Endothelial cell of umbilical vein (primary cell): ENCODE measurements around the gene LOXL1. TPM values are rescaled to one million over a fixed set of nuclear protein-coding genes. Genes with fewer than 3 reads are reported as not detected.

Experiments
- BruUV-seq: library from RNA; stranded (reverse); fragments of 400-500 nt; replicated peaks from 2 replicates; lab custom pipeline; 2021; lab: Mats Ljungman, UMichigan
- CTCF ChIA-PET: fragments of 300-600, 350-600 bp; sonication (Branson Sonifier 250); formaldehyde crosslinking; loops from one replicate; lab custom pipeline; 2021; ENCODE audit warnings: antibody characterized with exemption, inconsistent platforms; lab: Charles Lee
- POLR2A ChIA-PET: fragments of 300-600, 350-600 bp; sonication (Branson Sonifier 250); formaldehyde crosslinking; loops from one replicate; lab custom pipeline; 2021; ENCODE audit warnings: antibody characterized with exemption, inconsistent platforms; lab: Charles Lee
- DNase-seq: peaks from one replicate; pipeline ENCODE4 v3.0.0-alpha.2; 2011; ENCODE audit warnings: low read depth, low spot score
- FAIRE-seq: peaks from 2 replicates; lab custom pipeline; 2011; peaks lifted over from hg19 to GRCh38; lab: Jason Lieb, UNC
- H2AFZ ChIP-seq: 2 replicates; pipeline ENCODE4 v1.6.0; 2012; ENCODE audit warnings: low read depth, low read length, control low read depth, inconsistent platforms
- H3K27ac ChIP-seq: 2 replicates; pipeline ENCODE4 v1.5.1; 2011; ENCODE audit warnings: low read depth, mild to moderate bottlenecking, control low read depth, low read length, moderate library complexity; ENCODE audit not compliant: insufficient read depth
- H3K27me3 ChIP-seq, 2 experiments: 2 replicates each; pipeline versions ENCODE4 v1.6.0 to v1.6.1; 2011; ENCODE audit warnings: low read length in 2 of 2, mixed read lengths in 1 of 2; ENCODE audit not compliant: control insufficient read depth in 2 of 2, insufficient read depth in 2 of 2
- H3K36me3 ChIP-seq, 2 experiments: 2 replicates in 1 of 2; 3 replicates in 1 of 2; pipeline ENCODE4 v1.5.1; 2011; ENCODE audit warnings: low read length in 2 of 2, mild to moderate bottlenecking in 1 of 2, moderate library complexity in 1 of 2; ENCODE audit not compliant: control insufficient read depth in 2 of 2, insufficient read depth in 2 of 2; ENCODE audit errors: extremely low read depth in 1 of 2
- H3K4me1 ChIP-seq: 3 replicates; pipeline ENCODE4 v1.5.1; 2011; ENCODE audit warnings: mild to moderate bottlenecking, low read length; ENCODE audit not compliant: control insufficient read depth, insufficient read depth; ENCODE audit errors: extremely low read depth
- H3K4me2 ChIP-seq: 2 replicates; pipeline ENCODE4 v1.6.1; 2011; ENCODE audit warnings: low read length, control low read depth, mixed read lengths; ENCODE audit not compliant: insufficient read depth
- H3K4me3 ChIP-seq, 3 experiments: fragments of 200-600 bp in 1 of 3; sonication (generic), shearing (Covaris generic) in 1 of 3; replicated peaks in 1 of 3; 2 replicates each; pipeline ENCODE4 v1.5.1; 2011 to 2016; ENCODE audit warnings: control low read depth in 3 of 3, low read length in 3 of 3, mild to moderate bottlenecking in 2 of 3, inconsistent platforms in 1 of 3, low read depth in 1 of 3, moderate library complexity in 1 of 3; ENCODE audit not compliant: insufficient read depth in 1 of 3
- H3K79me2 ChIP-seq: 2 replicates; pipeline ENCODE4 v1.6.0; 2012; ENCODE audit warnings: low read length, inconsistent platforms; ENCODE audit not compliant: control insufficient read depth, insufficient read depth
- H3K9ac ChIP-seq: replicated peaks from 2 replicates; pipeline ENCODE3; 2011; ENCODE audit warnings: low read length, control low read depth; ENCODE audit not compliant: insufficient read depth; ENCODE audit errors: extremely low read depth
- H3K9me1 ChIP-seq: replicated peaks from 3 replicates; pipeline ENCODE4 v1.6.0; 2011; ENCODE audit warnings: mild to moderate bottlenecking, low read length; ENCODE audit not compliant: control insufficient read depth, insufficient read depth; ENCODE audit errors: extremely low read depth
- H3K9me3 ChIP-seq: replicated peaks from 2 replicates; pipeline ENCODE4 v1.5.1; 2012; ENCODE audit warnings: low read length, inconsistent platforms; ENCODE audit not compliant: control insufficient read depth, insufficient read depth
- H4K20me1 ChIP-seq: replicated peaks from 2 replicates; pipeline ENCODE3; 2011; ENCODE audit warnings: mild to moderate bottlenecking, low read length; ENCODE audit not compliant: control insufficient read depth, insufficient read depth; ENCODE audit errors: extremely low read depth
- CTCF ChIP-seq, 2 donors: IDR thresholded peaks; 1 replicate in 1 of 2; 2 replicates in 1 of 2; pipeline ENCODE4 v1.5.1; 2011; ENCODE audit warnings: low read length in 2 of 2, mild to moderate bottlenecking in 2 of 2, moderate library complexity in 2 of 2, control low read depth in 1 of 2, inconsistent platforms in 1 of 2, low read depth in 1 of 2; ENCODE audit not compliant: insufficient read depth in 1 of 2; ENCODE audit errors: extremely low read depth in 1 of 2
- EZH2 ChIP-seq: IDR thresholded peaks from 2 replicates; pipeline ENCODE4 v1.6.1; 2012; ENCODE audit warnings: borderline replicate concordance, low read depth, mild to moderate bottlenecking, moderate library complexity, low read length, inconsistent platforms; ENCODE audit not compliant: severe bottlenecking
- FOS ChIP-seq: IDR thresholded peaks from 2 replicates; pipeline ENCODE4 v1.6.1; 2011; ENCODE audit warnings: mild to moderate bottlenecking, low read length, moderate library complexity, borderline replicate concordance; ENCODE audit not compliant: insufficient read depth
- GATA2 ChIP-seq: IDR thresholded peaks from 2 replicates; pipeline ENCODE4 v1.7.0; 2011; ENCODE audit warnings: low read depth, mild to moderate bottlenecking, moderate library complexity, mixed read lengths, low read length; ENCODE audit not compliant: insufficient read length, insufficient read depth
- JUN ChIP-seq: IDR thresholded peaks from 2 replicates; pipeline ENCODE4 v1.6.1; 2011; ENCODE audit warnings: borderline replicate concordance, low read depth; ENCODE audit not compliant: insufficient read length, insufficient read depth
- MYC ChIP-seq: IDR thresholded peaks from one replicate; pipeline ENCODE4 v1.6.1; 2011; ENCODE audit warnings: mild to moderate bottlenecking, low read depth, low read length
- POLR2A ChIP-seq: IDR thresholded peaks from 2 replicates; pipeline ENCODE4 v1.6.1; 2012; ENCODE audit warnings: low read depth, mild to moderate bottlenecking, control low read depth, low read length
- POLR2AphosphoS5 ChIP-seq: IDR thresholded peaks from 2 replicates; pipeline ENCODE4 v1.6.1; 2012; ENCODE audit warnings: low read depth, mild to moderate bottlenecking, control low read depth, low read length, moderate library complexity; ENCODE audit not compliant: insufficient read depth
- dilution Hi-C: fragments of 300-500 bp; cut with MboI; formaldehyde crosslinking; loops from one replicate; pipeline ENCODE4 v1.15.0; 2019; ENCODE audit warnings: low sequenced_read_pairs; ENCODE audit not compliant: extremely low pct_ligation_motif_present
- intact Hi-C: fragments of 100-400 bp; cut with micrococcal nuclease; formaldehyde crosslinking; loops from one replicate; pipeline ENCODE4 v1.10.0; 2022
- polyA plus RNA-seq, 4 experiments: library from polyadenylated mRNA; depleted of rRNA in 3 of 4; stranded (reverse) in 3 of 4; unstranded in 1 of 4; fragments of >200 nt; gene quantifications; 2 replicates each; pipeline versions ENCODE4 v1.2.1 to v1.2.3, GENCODE V29; 2011 to 2012; ENCODE audit warnings: missing spikeins in 1 of 4
- total RNA-seq: library from RNA; stranded (reverse); gene quantifications from 2 replicates; pipeline ENCODE4 v1.2.3, GENCODE V29; 2021
- TF ChIP-seq, protein P1 (sequence below): IDR thresholded peaks from 2 replicates; pipeline ENCODE4 v1.6.1; 2011; ENCODE audit not compliant: insufficient read depth, insufficient read length

Gene LOXL1
- total and polyA plus RNA-seq, 2 donors (not counting 3 experiments of a cell fraction or from before 2014, with no cell fraction given), result 5.2 to 14.4 TPM

DNA sequence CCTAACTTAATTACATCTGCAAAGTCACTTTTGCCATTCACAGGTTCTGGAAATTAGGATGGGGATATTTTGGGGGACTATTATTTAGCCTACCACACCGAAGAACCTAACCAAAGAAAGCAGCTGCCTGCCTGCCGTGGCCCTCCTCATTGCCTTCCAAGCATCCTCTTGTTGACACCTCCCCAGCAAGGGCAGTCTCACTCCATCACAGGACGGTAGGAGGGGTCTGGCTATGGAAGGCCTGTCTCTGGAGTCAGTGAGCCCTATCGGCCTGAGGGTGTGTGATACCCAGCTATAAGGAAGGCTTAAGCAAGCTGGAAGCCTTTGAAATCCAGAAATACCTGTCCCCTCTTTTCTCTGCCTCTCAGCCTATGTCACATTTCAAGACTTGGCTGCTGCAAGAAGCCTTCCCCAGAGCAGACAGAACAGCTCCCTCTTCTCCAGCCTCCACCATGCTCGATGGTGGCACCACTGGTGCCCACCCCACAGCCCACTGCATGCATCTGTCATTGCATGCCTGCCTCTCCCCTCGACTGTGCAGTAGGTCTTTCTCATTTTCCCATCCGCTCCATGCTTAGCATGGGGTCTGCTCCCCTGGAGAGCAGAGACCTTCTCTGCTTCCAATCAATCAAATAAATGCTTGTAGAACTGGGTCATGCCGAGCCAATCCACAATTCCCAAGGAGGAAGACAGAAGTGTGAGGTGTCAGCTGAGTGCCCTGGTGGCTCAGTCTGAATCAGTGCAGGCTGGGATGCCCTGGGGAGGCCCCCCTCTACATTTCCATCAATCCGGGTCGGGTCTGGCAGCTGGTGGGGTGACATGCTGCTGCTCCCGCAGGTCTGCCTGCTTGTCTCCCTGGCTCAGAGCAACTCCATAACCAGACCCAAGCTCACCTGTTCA lies 23.9 kb upstream of the LOXL1 start:
- no peaks in the 10 kb centered on the region for H3K79me2 ChIP-seq
- ChIA-PET CTCF (interaction anchor here (0.6 to 0.9 kb wide), 3 partner anchors 28 to 420 kb away, joined by 3 to 5 read pairs (median 4); no protein-coding TSS in a partner anchor), POLR2A (no interaction called here)

More for the DNA sequence above, 23.9 kb upstream of the LOXL1 start:
- no TSS peak for BruUV-seq
- Histone ChIP-seq H3K9ac (no peak overlapping the region), H3K36me3 (no peaks in the 10 kb centered on the region), H3K4me3 (no peak overlapping the region), H3K9me3 (no peaks in the 10 kb centered on the region), H3K4me2 (no peak overlapping the region), H3K27ac (no peak overlapping the region), H2AFZ (no peak overlapping the region), H3K4me1 (no peaks in the 10 kb centered on the region), H3K9me1 (no peaks in the 10 kb centered on the region), H4K20me1 (no peaks in the 10 kb centered on the region), H3K27me3 (peaks cover 2 to 3% of the 10 kb centered on the region in 2 experiments)
- dilution Hi-C loops, result no loop called here
- TF ChIP-seq, protein P1, sequence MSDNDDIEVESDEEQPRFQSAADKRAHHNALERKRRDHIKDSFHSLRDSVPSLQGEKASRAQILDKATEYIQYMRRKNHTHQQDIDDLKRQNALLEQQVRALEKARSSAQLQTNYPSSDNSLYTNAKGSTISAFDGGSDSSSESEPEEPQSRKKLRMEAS, result no peak
- TF ChIP-seq CTCF (IDR thresholded peaks at IDR 0.05; ENCODE audit: extremely low read depth in 1 of 2, insufficient read depth in 1 of 2, low read depth in 1 of 2, low read length in 2 of 2) (no peak), MYC (no peak), FOS (no peak), JUN (no peak), POLR2A (no peak), EZH2 (no peak), POLR2AphosphoS5 (no peak), GATA2 (no peak)
- intact Hi-C loops, result no loop called here
- FAIRE-seq (no peak), DNase-seq (no peak)
